Mammary epithelial cell (primary cell): Measurements from ENCODE around the gene EIF2B1.

Source experiments
- EZH2 ChIP-seq: IDR thresholded peaks from 2 replicates; pipeline ENCODE4 v1.6.1; 2012; ENCODE audit warnings: low read length, inconsistent platforms, borderline replicate concordance
- TF ChIP-seq, protein P1 (sequence below), 2 donors: IDR thresholded peaks in 1 of 2; conservative IDR thresholded peaks in 1 of 2; 2 replicates each; pipeline ENCODE4 v1.5.1; 2011 to 2012; ENCODE audit warnings: inconsistent platforms in 2 of 2, low read length in 2 of 2, mild to moderate bottlenecking in 2 of 2, control low read depth in 1 of 2, low read depth in 1 of 2; ENCODE audit not compliant: insufficient read depth in 1 of 2; ENCODE audit errors: extremely low read depth in 1 of 2

- no peak for TF ChIP-seq EZH2
- TF ChIP-seq, protein P1, sequence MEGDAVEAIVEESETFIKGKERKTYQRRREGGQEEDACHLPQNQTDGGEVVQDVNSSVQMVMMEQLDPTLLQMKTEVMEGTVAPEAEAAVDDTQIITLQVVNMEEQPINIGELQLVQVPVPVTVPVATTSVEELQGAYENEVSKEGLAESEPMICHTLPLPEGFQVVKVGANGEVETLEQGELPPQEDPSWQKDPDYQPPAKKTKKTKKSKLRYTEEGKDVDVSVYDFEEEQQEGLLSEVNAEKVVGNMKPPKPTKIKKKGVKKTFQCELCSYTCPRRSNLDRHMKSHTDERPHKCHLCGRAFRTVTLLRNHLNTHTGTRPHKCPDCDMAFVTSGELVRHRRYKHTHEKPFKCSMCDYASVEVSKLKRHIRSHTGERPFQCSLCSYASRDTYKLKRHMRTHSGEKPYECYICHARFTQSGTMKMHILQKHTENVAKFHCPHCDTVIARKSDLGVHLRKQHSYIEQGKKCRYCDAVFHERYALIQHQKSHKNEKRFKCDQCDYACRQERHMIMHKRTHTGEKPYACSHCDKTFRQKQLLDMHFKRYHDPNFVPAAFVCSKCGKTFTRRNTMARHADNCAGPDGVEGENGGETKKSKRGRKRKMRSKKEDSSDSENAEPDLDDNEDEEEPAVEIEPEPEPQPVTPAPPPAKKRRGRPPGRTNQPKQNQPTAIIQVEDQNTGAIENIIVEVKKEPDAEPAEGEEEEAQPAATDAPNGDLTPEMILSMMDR (conservative IDR thresholded peaks at IDR 0.05 in 1 of 2, IDR thresholded peaks at IDR 0.05 in 1 of 2; ENCODE audit: extremely low read depth in 1 of 2, insufficient read depth in 1 of 2, low read depth in 1 of 2, low read length in 2 of 2), result no peak
Observed at GRCh38 chr12:123643911-123644310, 10.4 kb upstream of the EIF2B1 start.
